Upper lobe of right lung (tissue), 1 donor: ENCODE data around the gene SLC12A7. TPM values are rescaled to one million over a fixed set of nuclear protein-coding genes. Genes with fewer than 3 reads are reported as not detected.

Experiments used
- ATAC-seq: fragments of 200-7000 bp; cut with Tn5 transposase; one replicate; pipeline ENCODE4 v1.9.1; 2020; ENCODE audit warnings: mild to moderate bottlenecking, moderate library complexity
- DNase-seq: peaks from one replicate; pipeline ENCODE4 v3.0.0-alpha.2; 2020
- H3K27ac ChIP-seq: fragments of 200-600 bp; one replicate; pipeline ENCODE4 v1.8.0; 2022
- H3K27me3 ChIP-seq: fragments of 200-600 bp; one replicate; pipeline ENCODE4 v1.8.0; 2022; ENCODE audit warnings: mild to moderate bottlenecking
- H3K36me3 ChIP-seq: fragments of 200-600 bp; one replicate; pipeline ENCODE4 v1.8.0; 2022
- H3K4me1 ChIP-seq: fragments of 200-600 bp; one replicate; pipeline ENCODE4 v1.8.0; 2022
- H3K4me3 ChIP-seq: fragments of 200-600 bp; one replicate; pipeline ENCODE4 v1.8.0; 2022; ENCODE audit warnings: mild to moderate bottlenecking
- H3K9me3 ChIP-seq: fragments of 200-600 bp; one replicate; pipeline ENCODE4 v1.8.0; 2022
- intact Hi-C: fragments of 100-400 bp; cut with DNase I; formaldehyde crosslinking; loops from one replicate; pipeline ENCODE4 v1.11.0; 2022
- total RNA-seq: library from RNA; stranded (reverse); fragmentation: NEBNext Ultra II Directional; extraction: Animal tissue kit (Norgen Biotek cat#: 25700); gene quantifications from one replicate; pipeline ENCODE4 v1.2.1, GENCODE V29; 2021
- TF ChIP-seq, protein P1 (sequence below): fragments of 200-600 bp; IDR thresholded peaks from one replicate; pipeline ENCODE4 v1.8.0; 2022; ENCODE audit warnings: antibody characterized with exemption
- donor health status: DM: no; HTN: yes; CAD: no; lungs with severe emphysema.

SLC12A7 gene
- total RNA-seq, 1 donor from 2014 or later, result 49.6 TPM

DNA sequence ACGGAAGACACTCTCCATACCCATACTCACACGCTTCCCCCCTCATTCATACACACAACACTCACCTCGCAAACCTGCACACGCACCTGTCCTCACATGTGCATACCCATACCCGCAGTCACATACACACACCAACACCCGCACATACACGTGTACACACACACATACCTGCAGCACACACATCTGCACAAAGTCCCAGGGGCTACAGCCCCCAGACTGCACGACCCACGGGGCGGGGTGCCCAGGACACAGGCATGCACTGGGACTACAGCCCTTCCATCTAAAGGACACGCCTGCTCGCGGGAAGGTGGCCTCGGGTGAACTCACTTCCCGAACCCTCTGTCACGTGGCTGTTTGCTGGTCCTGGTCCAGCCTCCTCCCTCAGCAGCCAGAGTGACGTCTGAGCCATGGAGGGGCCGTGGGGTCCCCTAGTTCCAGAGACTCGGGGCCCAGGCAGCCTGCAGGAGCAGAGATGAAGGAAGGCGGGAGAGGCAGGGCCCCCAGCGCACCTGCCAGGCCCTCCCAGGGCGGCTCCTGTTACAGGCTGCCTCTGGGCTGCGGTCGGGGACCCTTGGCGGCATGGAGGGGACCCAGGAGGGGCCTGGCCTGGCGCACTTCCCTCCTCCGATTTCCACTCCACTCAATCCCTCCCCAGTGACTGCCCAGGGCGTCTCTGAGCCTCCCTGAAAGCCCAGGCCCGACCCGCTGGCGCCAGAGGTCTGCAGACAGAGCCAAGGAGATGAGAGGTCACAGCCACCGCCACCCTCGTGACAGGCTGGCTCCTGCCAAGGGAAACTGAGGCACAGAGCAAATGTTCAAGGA lies 8.1 kb downstream of the SLC12A7 start:
- DNase-seq, result peak; percentile 86
- peak; percentile 73 for ATAC-seq
- peak overlapping the region; percentile 29 for H3K4me3 ChIP-seq
- no peaks in the 10 kb centered on the region for H3K36me3 ChIP-seq
- peak overlapping the region; percentile 55 for H3K27ac ChIP-seq
- intact Hi-C loops, result no loop called here
- H3K9me3 ChIP-seq, result no peaks in the 10 kb centered on the region
- TF ChIP-seq, protein P1, sequence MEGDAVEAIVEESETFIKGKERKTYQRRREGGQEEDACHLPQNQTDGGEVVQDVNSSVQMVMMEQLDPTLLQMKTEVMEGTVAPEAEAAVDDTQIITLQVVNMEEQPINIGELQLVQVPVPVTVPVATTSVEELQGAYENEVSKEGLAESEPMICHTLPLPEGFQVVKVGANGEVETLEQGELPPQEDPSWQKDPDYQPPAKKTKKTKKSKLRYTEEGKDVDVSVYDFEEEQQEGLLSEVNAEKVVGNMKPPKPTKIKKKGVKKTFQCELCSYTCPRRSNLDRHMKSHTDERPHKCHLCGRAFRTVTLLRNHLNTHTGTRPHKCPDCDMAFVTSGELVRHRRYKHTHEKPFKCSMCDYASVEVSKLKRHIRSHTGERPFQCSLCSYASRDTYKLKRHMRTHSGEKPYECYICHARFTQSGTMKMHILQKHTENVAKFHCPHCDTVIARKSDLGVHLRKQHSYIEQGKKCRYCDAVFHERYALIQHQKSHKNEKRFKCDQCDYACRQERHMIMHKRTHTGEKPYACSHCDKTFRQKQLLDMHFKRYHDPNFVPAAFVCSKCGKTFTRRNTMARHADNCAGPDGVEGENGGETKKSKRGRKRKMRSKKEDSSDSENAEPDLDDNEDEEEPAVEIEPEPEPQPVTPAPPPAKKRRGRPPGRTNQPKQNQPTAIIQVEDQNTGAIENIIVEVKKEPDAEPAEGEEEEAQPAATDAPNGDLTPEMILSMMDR, result no peak
- no peaks in the 10 kb centered on the region for H3K27me3 ChIP-seq
- peaks cover 61% of the 10 kb centered on the region for H3K4me1 ChIP-seq

DNA sequence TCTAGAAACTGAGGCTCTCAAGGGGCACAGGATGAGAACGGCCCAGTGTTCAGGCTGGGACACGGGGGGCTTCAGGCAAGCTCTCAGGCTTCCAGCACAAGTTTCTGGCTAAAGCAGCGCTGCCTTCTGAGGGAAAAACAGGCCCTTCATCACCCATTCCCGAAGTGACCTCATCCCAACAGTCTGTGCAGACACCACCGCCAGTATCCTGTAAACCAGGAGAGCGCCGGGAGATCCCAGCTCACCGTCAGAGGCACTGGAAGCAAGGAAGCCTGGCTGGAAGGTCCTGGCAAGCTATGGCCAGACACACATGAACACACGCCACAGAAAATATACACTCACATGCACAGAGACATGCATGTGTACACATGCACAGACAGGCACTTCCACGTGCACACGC lies 8.8 kb downstream of the SLC12A7 start:
- Histone ChIP-seq H3K4me3 (peak overlapping the region; percentile 29), H3K27ac (no peak overlapping the region), H3K4me1 (peaks cover 60% of the 10 kb centered on the region), H3K9me3 (no peaks in the 10 kb centered on the region), H3K27me3 (no peaks in the 10 kb centered on the region), H3K36me3 (no peaks in the 10 kb centered on the region)
- intact Hi-C loops, result no loop called here
- DNase-seq (no peak), ATAC-seq (no peak)
- TF ChIP-seq, protein P1, result no peak

DNA sequence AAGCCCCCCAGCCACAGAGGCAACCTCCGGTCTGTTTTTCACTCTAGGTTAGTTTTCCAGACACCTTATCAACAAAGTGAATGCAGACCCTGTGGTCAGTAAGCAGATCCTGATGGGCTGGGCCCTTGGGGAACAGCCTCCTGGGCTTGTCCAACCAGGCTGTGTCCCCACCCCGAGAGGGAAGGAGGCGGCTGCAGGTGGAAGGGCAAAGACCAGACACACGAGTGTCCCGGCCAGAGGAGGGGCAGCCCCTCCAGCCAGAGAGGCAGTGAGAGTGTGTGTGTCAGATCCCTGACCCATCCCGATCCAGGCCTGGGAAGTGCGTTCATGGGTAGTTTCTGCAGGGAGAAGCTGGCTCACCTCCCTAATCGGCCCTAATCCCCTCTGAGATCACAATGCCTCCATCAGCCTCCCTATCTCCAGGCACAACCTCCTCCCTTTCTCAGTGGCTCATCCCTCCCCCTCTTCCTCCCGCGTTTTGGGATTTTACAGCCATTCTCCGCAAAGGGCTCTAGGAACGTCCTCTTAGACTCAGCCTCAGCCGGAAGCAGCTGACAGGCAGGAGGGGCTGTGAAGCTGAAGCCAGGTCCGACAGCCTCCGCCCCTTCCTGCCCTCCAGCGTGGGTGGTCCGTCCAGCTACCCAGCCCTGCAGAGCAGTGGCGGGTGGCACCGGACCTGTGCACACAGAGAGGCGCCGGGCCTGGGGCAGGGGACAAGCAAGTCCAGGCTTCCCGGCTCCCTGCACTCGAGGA lies 9.7 kb downstream of the SLC12A7 start:
- H3K4me3 ChIP-seq, result no peak overlapping the region
- ATAC-seq, result peak; percentile 34
- H3K27me3 ChIP-seq, result no peaks in the 10 kb centered on the region
- no peaks in the 10 kb centered on the region for H3K9me3 ChIP-seq
- H3K36me3 ChIP-seq, result no peaks in the 10 kb centered on the region
- peaks cover 55% of the 10 kb centered on the region for H3K4me1 ChIP-seq
- DNase-seq, result no peak
- intact Hi-C loops, result no loop called here
- TF ChIP-seq, protein P1, result no peak
- H3K27ac ChIP-seq, result no peak overlapping the region

DNA sequence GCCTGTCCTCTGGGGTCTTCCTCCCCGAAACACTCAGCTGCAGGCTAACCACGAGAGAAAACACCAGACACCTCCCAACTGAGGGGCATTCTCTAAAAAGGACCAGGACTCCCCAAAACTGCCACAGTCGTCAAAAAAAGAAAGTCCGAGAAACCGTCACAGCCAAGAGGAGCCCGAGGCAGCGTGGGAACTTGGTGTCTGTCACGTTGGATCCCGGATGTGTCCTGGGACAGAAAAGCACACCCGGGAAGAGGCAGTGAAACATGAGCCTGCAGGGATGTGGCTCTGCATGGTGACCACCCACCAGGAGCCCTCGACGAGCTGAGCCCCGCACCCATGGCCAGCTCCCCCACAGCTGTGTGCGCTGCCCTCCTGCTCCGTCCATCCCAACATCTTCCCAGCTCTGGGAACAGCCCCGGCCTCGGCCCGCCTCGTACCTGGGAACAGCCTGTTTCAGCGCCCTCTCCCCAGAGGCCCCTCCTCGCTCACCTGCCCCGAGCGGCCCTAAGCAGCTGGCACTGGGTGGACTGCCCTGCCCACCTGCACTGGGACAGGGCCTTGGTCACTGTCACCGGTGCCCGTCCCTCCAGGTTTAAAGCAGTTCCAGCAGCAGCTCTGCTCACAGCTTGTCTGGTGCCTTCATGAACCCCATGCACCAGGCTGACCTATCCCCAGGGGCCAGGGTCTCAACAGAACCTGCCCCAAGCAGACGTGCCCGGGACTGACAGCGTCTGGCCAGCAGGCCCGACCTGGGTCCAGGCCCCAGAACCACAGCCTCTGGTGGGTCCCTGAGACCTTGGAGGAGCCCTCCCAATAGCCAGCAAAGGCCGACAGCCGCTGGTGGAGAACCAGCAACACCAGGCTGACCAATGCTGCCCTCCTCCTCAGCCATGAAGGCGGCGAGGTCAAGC lies 10.9 kb downstream of the SLC12A7 start:
- intact Hi-C loops, result no loop called here
- H3K27ac ChIP-seq, result no peak overlapping the region
- no peak for ATAC-seq

More for the DNA sequence above, 10.9 kb downstream of the SLC12A7 start:
- TF ChIP-seq, protein P1, result no peak
- peaks cover 44% of the 10 kb centered on the region for H3K4me1 ChIP-seq
- no peaks in the 10 kb centered on the region for H3K9me3 ChIP-seq
- H3K36me3 ChIP-seq, result no peaks in the 10 kb centered on the region
- no peak for DNase-seq
- no peak overlapping the region for H3K4me3 ChIP-seq
- no peaks in the 10 kb centered on the region for H3K27me3 ChIP-seq
